ENCODE results near the gene TDP1. TPM values are rescaled to one million over a fixed set of nuclear protein-coding genes. Genes with fewer than 3 reads are reported as not detected.
A peak's percentile ranks its signal among the peaks of the same experiment; 100 is the strongest.

Gene TDP1
- total RNA-seq, 2 donors from 2014 or later = 8.2 to 11.5 TPM

DNA sequence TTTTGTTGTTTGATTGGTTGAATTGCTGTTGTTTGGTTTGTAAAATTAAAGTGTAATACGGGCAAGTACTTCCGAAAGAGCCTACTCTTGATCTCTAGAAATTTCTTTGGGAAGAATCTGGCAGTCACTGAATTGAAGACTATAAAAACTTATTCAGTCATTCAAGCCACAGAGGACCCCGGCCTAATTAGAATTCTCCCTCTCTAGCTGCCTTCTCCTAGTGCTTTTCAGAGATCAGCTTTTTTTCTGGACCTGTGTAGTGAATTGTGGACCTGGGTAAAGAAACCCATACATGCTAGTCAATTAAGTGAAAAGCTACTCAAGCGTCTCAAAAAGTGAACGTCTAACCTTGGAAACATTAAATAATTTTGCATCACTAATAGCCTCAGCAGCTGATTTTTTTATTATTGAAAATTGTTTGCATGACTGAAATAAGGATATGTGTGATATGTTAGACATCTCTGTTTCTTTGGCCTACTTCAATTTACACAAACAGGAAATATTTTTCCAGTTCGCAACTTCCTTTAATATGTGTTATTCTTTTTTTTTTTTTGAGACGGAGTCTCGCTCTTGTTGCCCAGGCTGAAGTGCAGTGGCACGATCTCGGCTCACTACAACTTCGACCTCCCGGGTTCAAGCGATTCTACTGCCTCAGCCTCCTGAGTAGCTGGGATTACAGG lies 28.4 kb upstream of the TDP1 start:
- intact Hi-C loops (cut with DNase I) = loop anchor here in 1 of 2 donors (10.0 kb wide), 1 partner anchor 1887 kb away; no protein-coding TSS in a partner anchor
- no peak for DNase-seq (ENCODE audit: low spot score)

DNA sequence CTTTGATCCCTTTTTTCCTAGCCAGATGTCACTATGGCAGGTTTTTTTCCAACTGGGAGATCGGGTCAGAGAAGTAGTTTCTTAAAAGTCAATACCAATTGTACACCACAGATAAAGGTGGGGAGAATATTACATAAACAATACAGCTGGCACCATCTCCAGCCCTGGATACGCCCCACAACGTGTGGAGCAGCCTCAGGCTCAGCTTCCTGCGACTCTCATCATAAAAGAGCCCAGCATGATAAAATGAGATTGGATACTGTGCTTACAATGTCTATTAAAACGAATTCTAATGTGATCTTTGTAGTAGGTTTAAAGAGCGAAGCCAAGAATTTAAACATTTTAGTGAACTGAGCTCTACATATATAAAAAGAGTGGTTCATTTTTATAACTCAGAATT lies 22.7 kb upstream of the TDP1 start:
- DNase-seq (ENCODE audit: low spot score) = no peak
- intact Hi-C loops (cut with DNase I) = no loop called here

GRCh38 chr14:89936654-89937185 lies 19.0 kb upstream of the TDP1 start:
- intact Hi-C loops (cut with DNase I) = no loop called here
- no peak for DNase-seq (ENCODE audit: low spot score)

GRCh38 chr14:89941830-89942377 lies 13.8 kb upstream of the TDP1 start:
- intact Hi-C loops (cut with DNase I) = no loop called here
- no peak for DNase-seq (ENCODE audit: low spot score)

GRCh38 chr14:89947344-89947743 lies 8.4 kb upstream of the TDP1 start:
- intact Hi-C loops (cut with DNase I) = no loop called here
- DNase-seq (ENCODE audit: low spot score) = no peak

DNA sequence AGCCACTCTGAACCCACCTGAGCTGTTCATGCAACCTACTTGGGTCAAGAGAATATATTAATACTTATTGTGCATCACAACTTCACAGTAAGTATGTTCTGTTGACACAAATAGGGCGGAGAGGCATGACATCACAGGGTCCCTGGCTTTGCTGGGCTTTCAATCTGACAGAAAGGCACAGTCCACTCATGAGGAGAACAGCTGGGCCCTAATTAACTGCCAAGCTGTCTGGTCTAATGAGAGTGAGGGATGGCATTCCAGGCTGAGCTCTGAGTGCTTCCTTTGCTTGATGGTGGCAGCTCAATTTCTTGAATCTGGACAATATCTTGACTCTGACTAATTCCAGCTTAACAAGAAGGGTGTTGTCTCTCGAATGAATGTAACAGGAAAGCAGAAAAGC lies 3.2 kb upstream of the TDP1 start:
- no peak for DNase-seq (ENCODE audit: low spot score)
- intact Hi-C loops (cut with DNase I) = no loop called here

DNA sequence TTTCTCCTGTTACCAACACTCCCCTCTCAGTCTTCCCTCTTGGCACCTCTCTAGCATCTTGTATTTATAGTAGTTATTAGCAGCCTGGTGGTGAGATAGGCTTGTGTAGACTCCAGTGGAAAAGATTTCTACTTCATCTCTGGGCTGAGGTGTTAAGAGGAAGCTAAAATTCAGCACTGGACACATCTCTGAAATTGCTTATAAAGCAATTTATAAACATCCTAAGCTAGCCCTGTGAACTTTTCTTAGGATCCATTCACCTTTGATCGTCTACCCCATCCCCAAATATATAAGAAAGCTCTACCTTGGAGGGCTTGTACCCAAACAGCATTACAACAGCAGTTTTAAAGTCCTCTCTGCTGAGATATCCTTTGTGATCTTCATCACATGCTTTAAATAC lies 2.1 kb upstream of the TDP1 start:
- intact Hi-C loops (cut with DNase I) = no loop called here
- DNase-seq (ENCODE audit: low spot score) = no peak

GRCh38 chr14:89954070-89955021 lies 1.4 kb upstream of the TDP1 start, which contains the start of gene EFCAB11:
TSS of gene EFCAB11 (minus strand) at chr14:89954730. CDS start at chr14:89954660, 70 bp downstream.
- intact Hi-C loops (cut with DNase I) = no loop called here
- peak; percentile 98 for DNase-seq (ENCODE audit: low spot score)

- intact Hi-C loops (cut with DNase I) = no loop called here
- DNase-seq (ENCODE audit: low spot score) = no peak
Measured at GRCh38 chr14:89955022-89955744, 544 bp upstream of the TDP1 start.

DNA sequence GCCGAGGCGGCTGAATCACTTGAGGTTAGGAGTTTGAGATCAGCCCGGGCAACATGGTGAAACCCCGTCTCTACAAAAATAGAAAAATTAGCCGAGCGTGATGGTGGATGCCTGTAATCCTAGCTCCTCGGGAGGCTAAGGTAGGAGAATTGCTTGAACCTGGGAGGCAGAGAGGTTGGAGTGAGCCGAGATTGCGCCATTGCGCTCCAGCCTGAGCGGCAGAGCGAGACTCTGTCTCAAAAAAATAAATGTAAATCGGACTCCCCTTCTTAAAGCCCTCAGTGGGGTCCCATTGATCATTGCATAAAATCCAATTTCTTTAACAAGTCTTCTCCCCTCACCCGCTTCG lies 908 bp downstream of the TDP1 start:
- DNase-seq (ENCODE audit: low spot score) = no peak
- intact Hi-C loops (cut with DNase I) = no loop called here

DNA sequence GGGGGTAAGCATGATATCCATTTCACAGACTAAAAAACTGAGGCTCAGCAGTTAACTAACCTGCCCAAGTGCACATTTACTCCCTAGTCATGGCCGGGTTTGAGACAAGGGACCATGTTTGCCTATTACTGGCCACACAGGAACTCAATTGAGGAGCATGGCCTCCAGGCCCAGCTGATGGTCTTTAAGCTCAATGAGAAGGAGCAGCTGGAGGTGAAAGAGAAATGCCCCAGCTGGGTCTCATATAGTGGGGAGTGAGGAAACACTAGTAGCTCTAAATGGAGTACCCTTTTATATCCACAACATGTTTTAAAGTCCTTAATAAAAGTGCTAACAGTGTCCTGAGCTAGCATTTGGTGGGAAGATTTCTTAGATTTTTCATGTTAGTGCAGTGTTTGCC lies 1.6 kb downstream of the TDP1 start:
- intact Hi-C loops (cut with DNase I) = no loop called here
- no peak for DNase-seq (ENCODE audit: low spot score)

GRCh38 chr14:89957791-89958190 lies 2.1 kb downstream of the TDP1 start:
- no peak for DNase-seq (ENCODE audit: low spot score)
- intact Hi-C loops (cut with DNase I) = no loop called here

DNA sequence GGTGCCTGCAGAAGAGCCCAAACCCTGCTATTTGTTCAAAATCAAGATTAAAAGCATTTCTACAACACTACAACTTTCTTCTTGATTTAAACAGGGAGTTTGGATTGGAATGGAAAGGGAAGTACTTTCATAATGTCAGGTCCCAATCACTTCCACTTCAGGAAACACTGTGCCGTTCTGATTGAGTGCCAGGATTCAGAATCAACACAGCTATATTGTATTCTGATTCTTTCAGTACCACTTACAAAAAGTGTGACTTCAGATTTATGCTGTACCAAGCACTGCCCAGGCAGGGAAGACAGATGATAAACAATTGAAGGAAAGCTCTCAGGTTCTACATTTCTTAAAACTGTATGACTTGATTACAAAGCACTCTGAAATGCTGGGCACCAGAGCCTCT lies 3.2 kb downstream of the TDP1 start:
- intact Hi-C loops (cut with DNase I) = no loop called here
- no peak for DNase-seq (ENCODE audit: low spot score)

- DNase-seq (ENCODE audit: low spot score) = no peak
- intact Hi-C loops (cut with DNase I) = no loop called here
Measured at GRCh38 chr14:89959853-89960445, 4.2 kb downstream of the TDP1 start.

DNA sequence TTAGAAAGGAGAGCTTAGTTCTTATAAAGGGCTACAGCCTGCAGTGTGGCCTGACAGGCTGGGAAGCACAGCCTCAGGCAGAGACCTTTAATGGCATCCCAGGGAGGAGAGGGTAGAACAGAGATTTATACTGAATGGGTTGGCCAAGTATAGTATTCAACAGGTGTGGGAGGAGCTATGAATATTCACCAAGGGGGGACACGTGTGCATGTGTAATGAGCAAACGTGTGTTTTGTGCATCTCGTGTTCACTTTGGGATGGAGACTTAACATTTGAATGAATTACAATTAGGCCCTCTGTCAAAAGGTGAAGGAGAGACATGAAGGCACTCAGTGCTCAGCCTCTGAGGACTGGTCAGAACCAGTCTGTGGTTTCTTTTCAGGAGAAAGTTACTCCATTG lies 5.2 kb downstream of the TDP1 start:
- DNase-seq (ENCODE audit: low spot score) = no peak
- intact Hi-C loops (cut with DNase I) = no loop called here

- DNase-seq (ENCODE audit: low spot score) = no peak
- intact Hi-C loops (cut with DNase I) = no loop called here
Measured at GRCh38 chr14:89963288-89963978, 7.7 kb downstream of the TDP1 start.

GRCh38 chr14:89965839-89966238 lies 10.1 kb downstream of the TDP1 start:
- intact Hi-C loops (cut with DNase I) = no loop called here
- no peak for DNase-seq (ENCODE audit: low spot score)

GRCh38 chr14:89973234-89973823 lies 17.6 kb downstream of the TDP1 start:
- intact Hi-C loops (cut with DNase I) = no loop called here
- DNase-seq (ENCODE audit: low spot score) = peak; percentile 84

Data from posterior vena cava (tissue), 2 donors.